Smooth muscle cell of the brain vasculature (primary cell): ENCODE results near the gene PPM1L.
A peak's percentile ranks its signal among the peaks of the same experiment; 100 is the strongest.
"Not testable (repeated sequence)": the region's sequence is repeated elsewhere in the genome, so short reads cannot be mapped to it uniquely, and the experiment has no call there.

Source experiments
- DNase-seq: peaks from one replicate; pipeline ENCODE4 v3.0.0-alpha.2; 2012; ENCODE audit warnings: low read depth, low spot score

Gene PPM1L

DNA sequence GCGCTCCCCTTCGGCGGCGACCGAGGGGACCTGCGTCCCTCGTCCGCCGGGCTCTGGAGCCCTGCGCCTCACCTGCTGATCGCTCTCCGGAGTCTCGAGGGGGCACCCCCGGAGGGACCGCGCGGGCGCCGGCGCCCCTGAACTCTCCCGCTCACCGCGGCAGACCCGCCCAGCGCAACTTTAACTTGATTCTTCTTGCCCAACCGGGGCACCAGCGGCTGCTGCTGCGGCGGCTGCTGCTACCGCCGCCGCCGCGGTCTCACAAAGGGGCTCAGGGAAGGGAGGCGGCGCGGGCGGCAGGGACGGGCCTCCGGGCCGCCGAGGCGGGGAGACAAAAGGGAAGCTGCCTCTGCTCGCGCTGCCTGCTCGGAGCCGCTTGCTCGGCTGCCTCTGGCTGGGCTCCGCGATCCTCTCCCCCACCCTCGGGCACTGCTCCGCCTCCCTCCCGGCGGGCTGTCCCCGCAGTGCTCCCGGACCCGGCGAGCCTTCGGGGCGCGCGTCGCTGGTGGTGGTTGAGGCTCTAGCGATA lies at the start of gene PPM1L:
Gene PPM1L (plus strand): TSS at position 456 of the 529 bp plus-strand sequence.
- no peak for DNase-seq

DNA sequence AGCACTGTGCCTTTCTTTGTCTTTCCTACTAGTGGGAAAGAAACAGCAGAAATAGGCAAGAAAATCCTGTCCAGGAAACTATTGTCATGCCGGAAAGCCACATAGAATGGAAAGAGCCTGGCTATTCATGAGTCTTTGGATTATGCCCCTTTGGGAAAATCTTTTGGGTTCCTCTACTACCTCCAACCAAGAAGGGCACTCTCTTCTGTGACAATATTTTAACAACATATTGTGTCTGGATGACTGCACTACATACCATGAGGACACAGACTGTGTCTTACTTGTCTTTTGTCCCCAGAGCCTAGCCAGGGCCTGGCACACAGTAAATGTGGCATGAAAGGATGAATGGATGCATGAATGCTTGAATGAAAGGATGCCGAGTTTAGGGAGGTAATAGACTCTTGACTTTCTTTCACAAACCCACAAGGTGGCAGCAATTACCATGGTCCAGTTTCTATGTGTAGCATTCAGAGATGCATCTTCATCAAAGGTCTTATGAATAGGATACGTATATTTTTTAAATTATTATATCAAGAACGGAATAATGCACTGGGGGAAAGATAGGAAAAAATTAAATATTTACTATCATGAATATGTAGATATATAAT lies 48.7 kb upstream of the PPM1L start:
- DNase-seq = peak; percentile 21

DNA sequence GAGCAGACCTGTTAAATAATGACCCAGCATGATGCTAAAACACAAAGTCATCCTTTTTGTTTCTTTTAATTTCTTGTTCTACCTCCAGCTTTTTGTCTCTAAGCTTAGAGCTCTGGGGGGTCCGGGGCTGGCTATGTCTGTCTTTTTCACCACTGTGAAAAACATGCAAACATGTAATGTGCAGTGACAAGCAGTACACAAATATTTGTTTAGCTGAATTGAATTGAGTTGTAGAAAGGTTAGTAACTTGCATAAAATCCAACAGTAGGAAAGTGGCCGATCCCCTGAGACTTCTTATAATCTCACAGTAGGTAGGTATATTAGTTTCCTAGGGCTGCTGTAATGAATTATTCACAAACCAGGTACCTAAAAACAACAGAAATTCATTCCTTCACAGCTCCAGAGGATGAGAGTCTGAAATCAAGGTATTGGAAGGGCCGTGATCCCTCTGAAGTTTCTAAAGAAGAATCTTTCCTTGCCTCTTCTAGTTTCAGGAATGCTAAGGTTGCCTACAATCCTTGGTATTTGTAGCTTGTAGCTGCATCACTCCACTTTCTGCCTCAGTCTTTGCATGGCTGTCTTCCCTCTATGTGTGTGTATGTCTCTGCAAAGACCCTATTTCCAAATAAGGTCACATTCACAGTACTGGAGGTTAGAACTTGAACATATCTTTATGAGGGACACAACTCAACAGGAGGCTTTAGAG lies 46.4 kb upstream of the PPM1L start:
- DNase-seq = no peak

DNA sequence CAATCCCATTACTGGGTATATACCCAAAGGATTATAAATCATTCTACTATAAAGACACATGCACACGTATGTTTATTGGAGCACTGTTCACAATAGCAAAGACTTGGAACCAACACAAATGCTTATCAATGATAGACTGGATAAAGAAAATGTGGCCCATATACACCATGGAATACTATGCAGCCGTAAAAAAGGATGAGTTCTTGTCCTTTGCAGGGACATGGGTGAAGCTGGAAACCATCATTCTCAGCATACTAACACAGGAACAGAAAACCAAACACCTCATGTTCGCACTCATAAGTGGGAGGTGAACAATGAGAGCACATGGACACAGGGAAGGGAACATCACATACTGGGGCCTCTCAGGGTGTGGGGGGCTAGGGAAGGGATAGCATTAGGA lies 42.9 kb upstream of the PPM1L start:
- DNase-seq = not testable (repeated sequence)

DNA sequence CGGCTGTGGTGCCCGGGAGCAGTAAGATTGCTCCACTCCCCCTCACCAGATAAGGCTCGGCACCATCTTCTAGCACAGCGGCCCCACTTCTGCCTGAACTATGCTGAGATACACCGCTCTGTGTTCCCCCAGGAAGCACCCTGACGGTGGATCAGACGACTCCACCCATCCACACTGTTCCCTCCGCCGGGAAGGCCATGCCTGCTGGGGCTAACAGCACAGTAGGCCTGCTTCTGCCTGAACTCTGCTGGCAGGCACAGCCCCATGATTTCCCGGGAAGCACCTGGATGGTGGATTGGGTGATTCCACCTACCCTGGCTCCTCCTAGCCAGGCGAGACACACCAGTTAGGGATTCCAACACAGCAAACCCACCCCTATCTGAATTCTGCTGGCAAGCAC lies 36.3 kb upstream of the PPM1L start:
- DNase-seq = no peak

DNA sequence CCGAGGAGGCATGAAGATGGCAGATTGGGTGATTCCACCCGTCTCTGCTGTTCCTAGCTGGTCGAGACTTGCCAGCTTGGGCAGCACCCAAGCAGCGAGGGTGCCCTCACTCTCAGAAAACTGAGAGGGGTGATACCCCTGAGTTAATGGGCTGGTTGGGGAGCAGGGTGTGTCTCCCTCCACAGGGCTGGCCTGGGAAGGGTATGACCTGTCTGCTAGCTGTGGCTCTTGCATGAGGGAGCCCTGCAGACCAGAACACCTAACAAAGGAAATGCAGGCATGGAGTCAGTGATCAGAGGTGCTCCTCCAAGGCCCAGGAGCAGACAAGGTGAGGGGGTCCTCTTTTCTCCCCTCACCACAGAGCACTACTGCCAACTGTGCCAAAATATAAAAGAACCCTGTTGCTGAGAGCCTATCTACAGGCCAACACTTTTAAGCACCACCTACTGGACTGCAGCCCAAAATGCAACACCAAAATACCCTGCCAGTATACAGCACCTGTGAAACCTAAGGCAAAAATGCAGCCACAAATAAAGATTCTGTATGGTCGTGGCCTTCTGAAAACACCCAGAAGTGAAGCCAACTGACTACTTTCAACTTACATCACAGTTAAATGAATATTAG lies 35.8 kb upstream of the PPM1L start:
- no peak for DNase-seq

DNA sequence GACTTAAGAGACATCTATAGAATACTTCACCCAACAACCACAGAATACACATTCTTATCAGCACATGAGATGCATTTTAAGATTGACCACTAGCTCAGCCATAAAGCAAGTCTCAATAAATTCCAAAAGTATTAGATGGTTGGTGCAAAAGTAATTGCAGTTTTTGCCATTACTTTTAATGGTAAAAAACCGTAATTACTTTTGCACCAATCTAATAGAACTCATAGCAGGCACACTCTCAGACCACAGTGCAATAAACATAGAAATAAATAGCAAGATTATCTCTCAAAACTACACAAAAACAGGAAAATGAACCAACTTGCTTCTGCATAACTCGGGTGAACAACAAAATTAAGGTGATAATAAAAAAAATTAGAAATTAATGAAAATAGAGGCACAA lies 33.7 kb upstream of the PPM1L start:
- no peak for DNase-seq

DNA sequence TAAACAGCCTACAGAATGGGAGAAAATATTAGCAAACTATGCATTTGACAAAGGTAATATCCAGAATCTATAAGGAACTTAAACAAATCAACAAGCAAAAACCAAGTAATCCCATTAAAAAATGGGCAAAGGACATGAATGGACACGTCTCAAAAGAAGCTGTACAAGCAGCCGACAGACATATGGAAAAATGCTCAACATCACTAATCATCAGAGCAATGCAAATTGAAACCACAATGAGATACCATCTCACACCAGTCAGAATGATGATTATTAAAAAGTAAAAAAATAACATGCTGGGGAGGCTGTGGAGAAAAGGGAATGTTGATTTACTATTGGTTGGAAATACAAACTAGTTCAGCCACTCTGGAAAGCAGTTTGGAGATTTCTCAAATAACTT lies 30.7 kb upstream of the PPM1L start:
- no peak for DNase-seq

DNA sequence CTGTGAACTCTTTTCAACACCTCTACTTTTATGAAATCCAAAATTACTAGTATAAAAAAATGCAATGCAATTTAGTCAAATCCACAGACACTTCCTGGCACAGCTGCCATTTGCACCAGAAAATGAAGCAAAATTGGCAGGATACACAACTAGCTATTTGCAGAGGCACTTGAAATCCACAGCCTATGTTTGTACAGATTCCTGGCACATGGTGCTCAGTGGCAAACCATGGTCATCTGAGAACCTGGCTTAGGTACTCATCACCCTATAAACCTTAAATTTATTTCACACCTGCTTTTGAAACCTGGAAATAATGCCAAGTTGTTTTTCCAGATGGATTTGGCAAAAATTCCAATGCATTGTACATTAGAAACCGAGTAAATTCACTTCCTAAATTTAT lies 20.2 kb upstream of the PPM1L start:
- no peak for DNase-seq

DNA sequence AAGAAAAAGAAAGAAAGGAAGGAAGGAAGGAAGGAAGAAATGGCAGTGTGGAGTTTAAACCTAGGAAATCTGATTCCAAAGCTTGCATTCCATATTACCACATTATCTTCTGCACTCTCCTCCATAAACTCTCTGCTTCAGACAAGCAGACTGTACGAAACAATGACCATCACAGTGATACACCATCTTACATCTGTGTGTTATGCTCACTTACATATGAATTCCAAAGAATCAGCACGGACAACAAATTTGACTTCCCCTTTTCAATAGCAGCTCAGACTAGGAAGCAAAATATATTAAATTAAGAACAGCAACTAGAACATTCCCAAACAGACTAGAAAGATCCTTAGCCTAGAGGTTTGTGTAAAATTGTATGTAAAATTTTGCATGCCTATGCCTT lies 18.0 kb upstream of the PPM1L start:
- DNase-seq = no peak

DNA sequence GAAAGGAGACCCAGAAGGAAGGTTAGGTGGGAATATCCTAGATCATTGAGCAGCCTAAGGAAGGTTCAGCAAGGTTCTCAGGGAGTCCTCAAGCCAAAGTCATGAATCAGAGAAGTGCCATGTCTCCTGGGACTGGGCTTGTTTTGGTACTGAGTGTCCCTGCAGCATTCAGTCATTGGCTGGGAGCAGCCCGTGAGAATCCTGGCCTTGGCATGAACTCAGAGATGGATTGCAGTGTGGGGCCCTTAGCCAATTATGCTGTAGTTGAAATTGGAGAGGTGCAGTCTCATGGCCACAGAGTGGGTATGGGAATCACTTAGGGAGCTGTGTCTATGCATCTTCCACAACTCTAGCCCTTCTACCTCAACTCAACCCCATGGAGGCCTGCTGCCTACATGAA lies 17.0 kb upstream of the PPM1L start:
- no peak for DNase-seq

DNA sequence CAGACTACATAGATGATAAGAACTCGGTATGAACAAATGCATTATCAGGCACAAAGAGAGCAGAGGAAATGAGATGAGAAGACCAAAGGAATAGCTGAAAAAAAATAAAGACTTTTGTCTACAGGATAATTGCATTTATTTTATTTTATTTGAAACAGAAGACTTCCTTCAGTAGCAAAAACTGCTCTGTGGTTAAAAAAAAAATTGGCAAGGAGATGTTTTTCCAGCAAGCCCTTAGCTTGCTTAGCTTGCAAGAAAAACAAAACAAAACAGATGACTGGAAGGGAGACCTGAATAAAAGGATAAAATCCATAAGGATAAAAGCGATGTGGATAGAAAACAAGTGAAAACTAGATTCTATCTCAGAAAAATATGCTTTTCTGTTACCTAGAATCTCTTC lies 9.1 kb upstream of the PPM1L start:
- no peak for DNase-seq

DNA sequence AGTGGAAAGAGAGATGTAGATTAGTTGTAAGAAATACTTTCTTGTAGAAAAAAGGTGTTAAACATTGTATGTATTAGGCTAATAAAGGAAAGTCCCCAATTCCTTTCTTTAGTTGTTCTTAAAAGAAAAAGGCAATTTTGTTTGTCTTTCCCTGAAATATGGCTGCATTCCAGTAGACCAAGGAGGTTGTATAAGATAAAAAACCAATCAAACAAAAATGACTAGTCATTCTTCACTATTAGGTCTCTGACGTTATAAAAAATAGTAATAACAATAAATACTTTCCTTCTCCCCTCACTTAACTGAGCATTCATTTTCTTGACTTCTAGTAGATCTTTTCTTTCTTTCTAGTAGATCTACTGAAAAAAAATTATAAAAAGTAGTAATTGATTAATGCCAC lies 8.6 kb upstream of the PPM1L start:
- DNase-seq = no peak

DNA sequence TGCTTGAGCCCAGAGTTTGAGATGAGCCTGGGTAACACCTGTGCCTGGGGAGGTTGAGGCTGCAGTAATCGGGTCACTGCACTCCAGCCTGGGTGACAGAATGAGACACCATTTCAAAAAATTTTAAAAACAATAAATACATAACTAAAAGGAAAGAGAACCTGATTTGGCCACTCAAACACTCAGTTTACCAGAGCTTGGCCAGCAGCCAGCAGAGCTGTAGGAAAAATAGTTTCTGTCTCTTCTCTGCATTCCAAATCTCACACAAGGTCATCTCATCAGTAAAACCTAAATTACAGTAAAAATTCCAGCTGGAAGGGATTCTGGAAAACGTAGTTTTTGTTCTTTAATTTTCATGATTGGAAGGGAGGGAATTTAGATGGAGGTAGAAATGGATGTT lies 7.8 kb upstream of the PPM1L start:
- DNase-seq = no peak

DNA sequence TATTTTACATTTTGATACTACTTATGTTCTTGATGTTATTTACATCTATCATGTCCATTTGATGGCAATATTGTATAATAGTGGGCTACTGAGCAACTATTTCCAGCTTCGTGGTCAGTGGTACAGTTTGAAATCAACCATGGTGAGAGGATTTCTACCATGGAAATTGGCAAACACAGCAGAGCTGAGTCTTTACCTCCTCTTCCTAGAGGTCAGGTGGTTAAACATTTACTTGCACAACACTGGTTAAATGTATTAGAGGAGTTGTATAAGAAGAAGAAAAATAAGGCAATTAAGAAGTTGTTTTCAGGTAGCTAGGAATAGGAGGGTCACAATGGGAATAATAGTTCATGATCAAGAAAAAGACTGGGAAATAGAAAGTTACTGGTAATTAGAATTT lies 7.2 kb upstream of the PPM1L start:
- DNase-seq = no peak

DNA sequence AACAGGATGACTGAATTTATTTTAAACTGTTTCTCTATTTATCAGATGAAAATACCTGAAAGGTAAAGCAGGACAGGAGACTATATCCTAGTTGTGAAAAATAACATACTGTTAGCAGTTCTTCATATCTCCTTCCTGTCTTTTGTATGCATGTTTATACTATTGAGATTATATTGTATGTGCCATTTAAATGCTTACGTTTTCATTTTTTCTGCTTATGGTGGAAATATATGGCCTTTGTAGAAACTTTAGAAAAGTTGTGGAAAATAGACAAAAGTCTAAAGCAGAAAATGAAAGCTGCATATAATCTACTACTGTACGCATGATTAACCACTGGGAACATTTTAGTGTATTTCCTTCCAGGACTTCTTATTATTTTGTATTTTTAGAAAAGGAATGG lies 2.1 kb upstream of the PPM1L start:
- DNase-seq = no peak

DNA sequence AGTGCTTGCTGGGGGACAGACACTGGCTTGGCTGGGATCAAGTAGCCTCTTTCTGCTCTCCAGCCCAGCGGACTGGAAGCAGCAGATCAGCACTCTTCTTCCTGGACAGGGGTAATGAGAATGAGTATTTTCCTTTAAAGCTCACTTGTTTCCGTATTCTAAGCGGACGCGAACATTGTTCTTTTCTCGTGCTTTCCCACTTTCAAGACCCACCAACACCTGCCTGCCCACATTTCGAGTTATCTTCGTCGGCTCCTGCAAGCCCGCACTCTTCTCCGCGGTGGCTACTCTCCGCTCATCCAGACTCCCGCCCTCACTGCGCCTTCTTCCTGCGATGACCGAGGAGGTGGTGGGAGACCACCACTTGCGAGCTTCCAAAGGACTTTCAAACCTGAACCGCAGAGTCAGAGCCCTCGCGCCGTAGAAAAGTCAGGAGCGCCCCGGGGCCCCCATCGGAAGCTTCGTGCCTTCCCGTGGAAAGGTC lies 1.6 kb upstream of the PPM1L start:
- no peak for DNase-seq

DNA sequence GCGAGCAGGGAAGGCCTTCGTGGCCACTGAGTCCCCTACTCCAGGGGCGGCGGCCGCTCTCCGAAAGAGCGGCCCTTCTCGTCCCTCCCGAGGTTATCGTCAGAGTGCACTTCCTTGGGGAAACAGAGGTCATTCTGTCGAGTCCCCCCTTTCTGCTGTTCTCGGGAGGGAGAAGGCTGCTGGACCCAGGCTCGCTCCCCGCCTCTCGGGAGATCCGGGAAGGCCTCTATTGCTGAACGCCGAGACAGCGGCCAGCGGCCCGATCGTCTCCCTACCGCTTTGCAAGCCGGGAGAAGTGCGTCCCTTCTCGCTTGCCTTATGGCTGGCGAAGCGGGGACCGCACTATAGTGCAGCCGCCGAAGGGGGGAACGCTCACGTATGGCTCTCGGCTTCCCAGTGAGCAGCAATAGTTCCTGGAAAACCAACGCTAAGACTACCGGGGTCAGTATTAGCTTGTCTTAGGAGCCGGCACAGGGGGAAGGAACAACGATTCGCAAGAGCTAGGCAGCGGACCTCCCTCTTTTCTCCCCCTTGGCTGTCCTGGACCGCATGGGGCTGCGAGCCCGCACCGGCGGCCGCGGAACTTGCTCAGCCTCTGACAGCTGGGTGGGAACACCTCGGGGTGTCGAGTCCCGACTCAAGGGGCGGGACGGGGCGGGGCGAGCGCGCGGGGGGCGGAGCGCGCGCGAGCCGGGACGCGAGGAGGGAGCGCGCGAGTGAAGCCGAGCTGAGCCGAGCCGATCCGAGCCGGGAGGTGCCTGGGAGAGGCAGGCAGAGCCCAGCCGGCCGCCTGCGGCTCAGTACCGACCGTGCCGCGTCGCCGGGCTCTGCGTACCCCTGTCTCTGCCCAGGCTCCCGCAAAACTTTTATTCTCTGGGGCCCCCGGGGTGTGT lies 930 bp upstream of the PPM1L start:
- peak; percentile 80 for DNase-seq

DNA sequence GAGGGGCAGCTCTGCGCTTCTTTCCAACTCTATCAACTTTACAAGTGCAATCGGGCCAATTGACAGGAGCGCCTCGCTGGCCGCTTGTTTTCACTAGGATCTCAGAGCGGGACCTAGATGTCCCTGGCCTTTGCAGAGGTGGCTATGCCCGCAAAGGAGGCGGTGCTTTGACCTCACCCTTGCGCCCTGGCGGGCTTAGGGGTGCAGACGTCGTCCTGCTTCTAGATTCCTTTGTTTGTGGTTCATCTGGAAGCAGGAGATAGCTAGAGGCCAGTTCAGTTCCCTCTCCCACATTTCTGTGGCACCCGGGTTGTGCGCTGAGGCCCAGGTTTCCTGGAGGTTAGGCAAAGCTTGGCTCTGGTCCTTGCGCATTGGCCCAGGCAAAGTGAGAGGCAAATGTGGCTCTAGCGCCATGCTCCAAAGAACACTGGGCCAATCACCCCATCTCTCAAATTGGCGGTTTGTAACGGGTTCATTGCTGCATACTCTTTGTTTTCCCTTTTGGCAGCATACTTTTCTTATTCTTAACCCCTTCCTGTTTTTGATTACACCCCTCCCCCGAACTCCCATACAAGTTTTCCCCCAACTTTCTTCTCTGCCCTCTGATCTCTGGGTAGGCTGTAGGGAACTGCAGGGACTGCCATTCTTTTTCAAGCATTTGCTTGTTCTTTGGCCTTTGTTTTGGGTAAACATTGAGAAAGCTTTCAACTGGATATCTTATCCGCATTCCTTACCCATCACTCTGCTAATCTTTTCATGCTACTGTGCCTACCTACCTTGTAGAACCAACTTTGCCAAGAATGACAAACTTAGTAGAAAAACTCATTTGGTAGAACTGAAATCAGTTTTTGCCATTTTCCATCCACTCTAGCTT lies 1.4 kb downstream of the PPM1L start:
- DNase-seq = no peak

DNA sequence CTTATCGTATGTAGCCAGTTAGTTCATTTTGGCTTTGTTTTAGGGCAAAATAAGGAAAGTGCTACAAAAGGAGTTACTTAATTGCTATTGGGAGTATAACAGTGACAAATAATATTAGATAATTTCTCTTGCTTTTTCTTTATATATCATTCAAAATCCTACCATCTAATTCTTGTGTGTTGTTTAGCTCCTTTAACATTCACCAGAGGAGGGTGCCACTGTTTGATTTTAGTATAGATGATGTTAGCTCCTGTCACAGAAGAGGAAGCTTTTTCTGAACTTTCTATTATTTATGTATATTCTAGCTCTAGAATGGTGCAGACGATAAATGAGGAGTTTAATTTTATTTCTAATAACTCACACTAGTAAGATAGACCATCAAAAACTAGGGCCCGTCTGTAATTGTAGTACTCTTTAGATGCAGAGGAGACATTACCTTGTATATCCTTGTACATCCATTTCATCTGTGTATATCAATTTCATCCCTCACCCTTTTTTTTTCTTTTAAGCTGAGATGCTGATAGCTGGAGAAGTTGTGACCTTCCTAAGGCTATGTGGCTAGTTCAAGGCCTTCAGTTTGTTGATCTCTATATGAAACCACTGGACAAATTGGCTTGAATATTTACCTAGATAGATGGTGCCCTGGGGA lies 3.0 kb downstream of the PPM1L start:
- no peak for DNase-seq
